AG08396 (cell line): ENCODE data around the gene TMEM219.
"Not testable (repeated sequence)": the region's sequence is repeated elsewhere in the genome, so short reads cannot be mapped to it uniquely, and the experiment has no call there.

Source experiments
- DNase-seq: peaks from one replicate; pipeline ENCODE4 v3.0.0; 2012; ENCODE audit warnings: low spot score, mixed read lengths

The TMEM219 gene

DNA sequence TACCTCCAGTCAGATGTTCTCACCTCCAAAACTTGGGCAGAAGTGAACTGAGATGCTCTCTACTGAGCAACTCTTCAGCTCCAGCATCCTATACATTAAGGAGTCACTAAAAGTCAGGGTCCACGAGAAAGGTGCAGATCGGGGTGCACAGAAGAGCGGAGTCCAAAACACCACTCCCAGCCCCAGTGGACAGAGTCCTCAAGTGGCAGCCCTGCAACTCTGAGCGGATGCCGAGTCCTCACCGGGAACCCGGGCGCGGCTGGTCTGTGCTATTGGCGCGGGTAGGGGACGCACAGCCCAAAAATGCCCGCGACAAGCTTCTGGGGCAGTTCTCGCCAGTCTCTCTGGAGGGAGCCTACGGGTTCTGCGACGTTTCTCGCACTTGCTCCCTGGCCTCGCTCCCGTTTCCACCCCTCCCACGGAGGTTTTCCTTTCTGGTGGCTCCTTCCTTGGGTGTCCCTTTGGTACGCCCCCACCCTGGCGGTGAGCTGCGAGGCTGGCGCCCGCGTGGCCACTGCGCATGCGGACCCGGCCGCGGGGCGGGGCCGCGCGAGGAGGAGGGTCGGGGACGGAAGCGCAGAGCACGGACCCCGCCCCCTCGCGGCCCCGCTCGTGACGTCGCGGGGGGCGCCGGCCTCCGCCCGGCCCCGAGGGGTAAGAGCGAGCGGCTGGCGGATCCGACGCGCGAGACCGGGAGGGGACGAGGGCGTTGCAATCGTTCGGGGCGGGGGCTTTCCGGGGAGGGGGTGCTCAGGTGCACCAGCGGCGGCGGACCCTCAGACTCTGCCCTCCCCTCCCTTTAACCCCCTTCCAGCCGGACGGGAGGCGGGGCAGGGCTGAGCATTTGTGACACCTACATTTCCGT is at the start of gene TMEM219:
Gene TMEM219 (plus strand): TSS at position 601 of the 865 bp plus-strand sequence. CDS start 1,065 bp downstream, outside the sequence.
- DNase-seq: peak; percentile 99

DNA sequence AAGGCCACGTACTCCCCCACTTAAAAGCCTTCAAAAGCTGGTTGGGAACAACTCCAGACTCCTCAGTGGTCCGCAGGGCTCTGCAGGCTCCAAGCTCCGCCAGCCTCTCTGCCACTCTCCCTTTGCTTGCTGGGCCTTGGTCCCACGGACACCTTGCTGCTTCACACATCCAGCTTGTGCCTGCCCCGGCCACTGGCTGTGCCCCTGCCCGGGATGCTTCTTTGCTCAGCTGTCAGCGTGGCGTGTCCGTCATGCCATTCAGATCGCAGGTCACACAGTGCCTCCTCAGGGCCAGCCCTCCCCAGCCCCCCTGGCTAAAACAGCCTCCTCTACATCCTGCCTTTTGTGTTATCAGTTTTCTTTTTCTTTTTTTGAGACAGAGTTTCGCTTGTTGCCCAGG is 49.8 kb upstream of the TMEM219 start:
- no peak for DNase-seq

GRCh38 chr16:29913514-29913913 is 48.4 kb upstream of the TMEM219 start:
- no peak for DNase-seq

DNA sequence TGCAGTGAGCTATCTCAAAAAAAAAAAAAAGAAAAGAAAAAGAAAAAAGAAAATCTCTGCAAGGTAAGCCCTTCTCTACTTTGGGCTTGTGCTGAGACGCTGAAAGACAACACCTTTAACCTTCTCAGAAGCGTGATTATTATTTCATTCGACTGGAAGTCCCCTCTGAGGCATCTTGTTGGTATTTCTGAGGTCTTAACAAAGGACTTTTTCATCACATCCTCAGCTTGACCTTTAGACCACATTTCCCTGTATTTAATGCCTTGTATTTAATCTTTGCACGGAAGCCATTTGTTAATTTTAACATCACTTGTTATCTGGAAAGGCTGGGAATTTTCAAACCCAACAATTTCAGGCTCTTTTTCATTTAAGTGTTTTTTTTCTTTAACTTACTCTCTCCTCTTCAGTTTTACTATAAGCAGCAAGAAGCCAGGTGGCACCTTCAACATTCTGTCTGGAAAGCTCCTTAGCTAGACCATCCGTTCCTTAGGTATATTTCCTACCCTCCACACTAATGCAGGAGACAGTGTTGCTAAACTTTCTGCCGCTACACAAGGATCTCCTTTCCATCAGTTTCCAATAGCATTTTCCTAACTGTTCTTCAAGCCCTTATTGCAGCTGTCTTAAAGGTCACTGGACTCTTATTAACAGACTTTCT is 46.2 kb upstream of the TMEM219 start:
- DNase-seq: no peak

- DNase-seq: no peak
Observed at GRCh38 chr16:29916979-29917378, 44.9 kb upstream of the TMEM219 start.

DNA sequence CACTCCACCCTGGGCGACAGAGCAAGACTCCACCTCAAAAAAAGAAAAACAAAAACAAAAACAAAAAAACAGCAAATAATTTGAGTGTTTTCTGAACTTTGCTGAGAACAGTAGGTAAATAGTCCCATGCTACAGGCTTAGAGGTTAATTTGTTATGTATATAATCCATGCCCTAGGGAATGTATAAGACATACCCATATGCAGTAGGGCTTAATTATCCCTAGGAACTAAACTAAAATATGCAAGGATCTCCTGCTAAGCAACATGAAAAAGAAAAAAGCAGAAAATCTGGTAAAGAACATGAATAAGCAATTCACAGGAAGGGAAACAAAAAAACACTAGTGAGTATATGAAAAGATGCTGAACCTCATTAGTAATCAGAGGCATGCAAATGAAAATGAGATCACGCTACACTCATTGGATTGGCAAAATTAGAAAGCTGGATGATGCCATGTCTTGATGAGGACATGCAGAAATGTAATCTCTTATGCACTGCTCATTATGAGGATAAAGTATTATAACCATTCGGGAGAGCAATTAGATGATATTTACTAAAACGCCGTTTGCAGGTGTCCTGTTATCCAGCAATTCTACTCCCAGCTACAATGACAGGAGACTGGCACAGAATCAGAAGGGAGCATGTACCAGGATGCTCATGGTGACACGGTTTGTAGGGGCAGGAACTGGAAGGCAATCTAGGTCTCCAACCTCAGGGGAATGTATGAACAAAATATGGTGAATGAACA is 41.4 kb upstream of the TMEM219 start:
- DNase-seq: no peak

GRCh38 chr16:29921034-29921385 is 40.9 kb upstream of the TMEM219 start:
- no peak for DNase-seq

DNA sequence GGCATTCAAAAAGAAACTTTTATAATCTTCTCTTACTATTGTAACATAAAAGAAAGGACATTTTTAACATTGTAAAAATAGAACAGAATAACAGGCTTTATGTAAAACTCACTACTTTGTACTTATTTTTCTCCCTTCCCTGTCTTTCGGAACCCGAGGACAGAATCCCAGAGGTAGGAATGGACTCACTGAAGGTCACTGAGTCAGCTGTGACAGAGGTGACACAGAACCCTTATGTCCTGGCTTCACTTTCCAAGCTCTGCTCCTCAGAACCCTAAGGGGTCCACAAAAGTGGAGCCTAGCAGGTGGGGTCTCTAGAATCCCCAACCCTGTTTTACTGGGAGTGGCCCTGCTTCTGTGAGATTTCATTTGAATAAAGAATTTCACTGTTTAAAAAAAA is 39.6 kb upstream of the TMEM219 start:
- DNase-seq: no peak

GRCh38 chr16:29922986-29923501 is 38.8 kb upstream of the TMEM219 start:
- no peak for DNase-seq

DNA sequence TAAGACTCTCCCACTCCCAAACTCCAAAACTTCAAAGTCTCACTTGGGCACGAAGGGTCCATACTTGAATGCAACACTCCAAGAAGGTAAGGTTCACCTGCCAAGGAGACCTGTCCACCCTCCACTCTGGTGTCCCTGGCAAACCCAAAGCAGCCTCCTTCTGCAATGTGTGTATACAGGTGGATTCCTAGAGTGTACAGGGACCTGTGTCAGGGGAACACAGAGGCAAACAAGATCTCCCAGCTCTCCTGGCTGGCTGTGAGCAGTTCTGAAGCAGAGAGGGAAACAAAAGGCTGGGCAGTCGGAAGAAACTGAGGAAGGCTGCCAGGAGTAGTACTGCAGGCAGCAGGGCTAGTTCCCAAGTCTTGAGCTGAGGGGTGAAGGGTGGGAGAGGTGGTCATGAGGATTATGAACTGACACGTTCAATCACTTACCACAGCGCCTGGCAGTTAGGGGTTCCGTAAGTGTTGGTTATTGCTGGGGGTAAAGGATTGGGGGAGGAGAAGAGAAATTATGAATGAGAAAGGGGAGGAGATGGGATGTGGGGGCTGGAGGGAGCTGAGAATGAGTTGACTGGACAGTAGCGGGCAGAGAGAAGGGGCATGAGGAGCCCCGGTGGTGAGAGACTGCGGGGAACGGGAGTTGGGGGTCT is 36.6 kb upstream of the TMEM219 start:
- DNase-seq: no peak

GRCh38 chr16:29925781-29926710 is 35.8 kb upstream of the TMEM219 start, which contains the start of gene KCTD13:
TSS of gene KCTD13 (minus strand) at chr16:29926226. CDS start at chr16:29926033, 193 bp downstream.
- DNase-seq: peak; percentile 99

DNA sequence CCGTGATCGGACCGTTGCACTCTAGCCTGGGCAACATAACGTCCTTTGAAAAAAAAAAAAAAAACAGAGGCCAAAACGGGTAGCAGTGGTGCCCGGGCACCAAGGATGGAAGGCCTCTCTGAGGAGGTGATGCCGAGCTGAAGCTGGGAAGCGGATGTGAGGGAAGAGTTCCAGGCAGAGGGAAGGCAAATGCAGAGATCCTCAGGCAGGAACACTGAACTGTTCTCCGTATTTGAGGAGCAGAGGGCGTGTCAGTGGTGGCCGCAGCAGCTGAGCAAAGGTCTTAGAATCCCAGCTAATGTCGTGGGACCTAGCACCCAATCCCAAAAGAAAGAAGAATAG is 35.2 kb upstream of the TMEM219 start:
- peak; percentile 39 for DNase-seq

- no peak for DNase-seq
Observed at GRCh38 chr16:29927070-29927905, 34.6 kb upstream of the TMEM219 start.

DNA sequence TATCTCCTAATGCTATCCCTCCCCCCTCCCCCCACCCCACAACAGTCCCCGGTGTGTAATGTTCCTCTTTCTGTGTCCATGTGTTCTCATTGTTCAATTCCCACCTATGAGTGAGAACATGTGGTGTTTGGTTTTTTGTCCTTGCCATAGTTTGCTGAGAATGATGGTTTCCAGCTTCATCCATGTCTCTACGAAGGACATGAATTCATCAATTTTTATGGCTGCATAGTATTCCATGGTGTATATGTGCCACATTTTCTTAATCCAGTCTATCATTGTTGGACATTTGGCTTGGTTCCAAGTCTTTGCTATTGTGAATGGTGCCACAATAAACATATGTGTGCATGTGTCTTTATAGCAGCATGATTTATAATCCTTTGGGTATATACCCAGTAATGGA is 30.1 kb upstream of the TMEM219 start:
- not testable (repeated sequence) for DNase-seq

DNA sequence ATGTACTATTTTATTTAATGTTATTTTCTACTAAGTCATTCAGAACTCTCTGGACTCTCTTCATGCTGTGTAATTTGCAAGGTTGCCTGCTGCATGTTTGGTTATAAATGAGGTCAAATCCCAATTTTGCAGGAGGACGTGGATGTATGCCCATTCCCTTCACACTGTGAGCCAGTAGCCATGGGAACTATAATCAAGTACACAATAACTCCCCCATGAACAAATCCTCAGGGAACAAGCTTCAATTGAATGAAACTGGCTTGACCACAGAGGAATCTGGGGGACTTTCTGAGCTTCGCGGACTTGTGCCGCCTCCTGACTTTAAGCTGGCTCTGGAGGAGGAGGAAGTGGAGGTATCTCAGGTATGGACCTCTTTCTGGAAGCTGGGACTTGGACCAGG is 21.2 kb upstream of the TMEM219 start:
- no peak for DNase-seq

DNA sequence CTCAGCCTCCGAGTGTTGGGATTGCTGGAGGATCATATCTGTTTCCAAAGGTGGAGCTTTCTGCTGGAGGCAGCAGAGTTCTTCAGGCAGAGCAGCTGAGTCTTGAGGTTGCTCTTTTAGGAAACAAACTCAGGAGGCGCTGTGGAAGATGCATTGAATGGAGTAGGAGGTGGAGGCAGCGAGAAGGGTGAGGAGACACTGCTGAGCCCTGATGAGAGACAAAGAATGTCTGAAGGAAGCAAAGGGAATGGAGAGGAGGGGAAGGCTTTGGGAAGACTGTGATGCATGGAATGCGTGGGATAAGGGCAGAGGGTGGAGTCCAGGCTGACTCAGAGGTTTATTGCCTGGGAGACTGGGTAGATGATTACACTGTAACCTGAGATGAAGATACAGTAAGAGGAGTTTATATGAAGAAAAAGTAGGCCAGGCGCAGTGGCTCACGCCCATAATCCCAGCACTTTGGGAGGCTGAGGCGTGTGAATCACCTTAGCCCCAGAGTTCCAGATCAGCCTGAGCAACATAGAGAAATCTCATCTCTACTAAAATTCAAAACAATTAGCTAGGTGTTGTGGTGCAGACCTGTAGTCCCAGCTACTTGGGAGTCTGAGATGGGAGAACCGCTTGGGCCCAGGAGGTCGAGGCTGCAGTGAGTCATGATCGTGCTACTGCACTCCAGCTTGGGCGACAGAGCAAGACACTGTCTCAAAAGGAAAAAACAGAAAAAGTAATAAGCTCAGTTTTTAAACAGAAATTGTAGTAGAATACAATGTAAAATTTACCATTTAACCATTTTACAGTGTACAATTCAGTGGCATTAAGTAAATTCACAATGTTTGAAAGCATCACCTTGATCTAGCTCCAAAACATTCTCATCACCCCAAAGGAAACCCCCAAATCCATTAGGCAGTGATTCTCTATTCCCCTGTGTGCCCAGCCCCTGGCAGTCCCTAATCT is 17.8 kb upstream of the TMEM219 start:
- peak; percentile 86 for DNase-seq

DNA sequence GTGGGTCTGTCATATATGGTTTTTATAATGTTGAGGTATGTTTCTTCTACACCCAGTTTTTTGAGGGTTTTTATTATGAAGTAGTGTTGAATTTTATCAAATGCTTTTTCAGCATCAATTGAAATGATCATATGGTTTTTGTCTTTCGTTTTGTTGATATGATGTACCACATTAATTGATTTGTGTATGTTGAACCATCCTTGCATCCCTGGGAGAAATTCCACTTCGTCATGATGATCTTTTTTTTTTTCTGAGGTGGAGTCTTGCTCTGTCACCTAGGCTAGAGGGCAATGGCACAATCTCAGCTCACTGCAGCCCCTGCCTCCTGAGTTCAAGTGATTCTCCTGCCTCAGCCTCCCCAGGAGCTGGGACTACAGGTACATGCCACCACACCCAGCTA is 14.0 kb upstream of the TMEM219 start:
- DNase-seq: no peak

- no peak for DNase-seq
Observed at GRCh38 chr16:29950806-29951461, 10.9 kb upstream of the TMEM219 start.
